SK-N-SH treated with all-trans-retinoic acid at 6 μM for 48 hours (cell line): ENCODE measurements around the gene PGBD4.

Experiments used
- ATAC-seq: fragments of 200-7000 bp; cut with Tn5 transposase; 3 replicates; pipeline ENCODE4 v1.9.1; 2020; ENCODE audit warnings: mild to moderate bottlenecking, moderate library complexity
- ARNTL ChIP-seq: fragments of 450-650 bp; formaldehyde crosslinking; IDR thresholded peaks from 2 replicates; pipeline ENCODE4 v1.5.0; 2020; ENCODE audit warnings: low read depth, mild to moderate bottlenecking, moderate library complexity, borderline replicate concordance
- BACH2 ChIP-seq: fragments of 250-450 bp; sonication (Bioruptor Pico); IDR thresholded peaks from 2 replicates; pipeline ENCODE4 v1.9.0; 2021; ENCODE audit warnings: mild to moderate bottlenecking, borderline replicate concordance
- CSDC2 ChIP-seq: fragments of 250-450 bp; sonication (Bioruptor Pico); IDR thresholded peaks from 2 replicates; pipeline ENCODE4 v1.5.0; 2020; ENCODE audit warnings: mild to moderate bottlenecking, moderate library complexity
- ESRRG ChIP-seq: fragments of 250-450 bp; sonication (Bioruptor Pico); IDR thresholded peaks from 2 replicates; pipeline ENCODE4 v1.6.1; 2021; ENCODE audit warnings: mild to moderate bottlenecking
- OSR1 ChIP-seq: fragments of 250-450 bp; sonication (Bioruptor Pico); IDR thresholded peaks from 2 replicates; pipeline ENCODE4 v1.8.0; 2022; ENCODE audit warnings: moderate library complexity, mild to moderate bottlenecking, inconsistent platforms
- POU6F1 ChIP-seq: fragments of 250-450 bp; sonication (Bioruptor Pico); IDR thresholded peaks from 2 replicates; pipeline ENCODE4 v1.8.0; 2021; ENCODE audit warnings: low read depth, mild to moderate bottlenecking, moderate library complexity, borderline replicate concordance
- PPARA ChIP-seq: fragments of 250-450 bp; sonication (Bioruptor Pico); IDR thresholded peaks from 2 replicates; pipeline ENCODE4 v1.5.0; 2020; ENCODE audit warnings: mild to moderate bottlenecking, borderline replicate concordance
- RARB ChIP-seq: fragments of 250-450 bp; sonication (Bioruptor Pico); IDR thresholded peaks from 2 replicates; pipeline ENCODE4 v1.8.0; 2021; ENCODE audit warnings: mild to moderate bottlenecking, moderate library complexity
- SNAI2 ChIP-seq: fragments of 250-450 bp; sonication (Bioruptor Pico); IDR thresholded peaks from 2 replicates; pipeline ENCODE4 v1.5.0; 2020; ENCODE audit warnings: mild to moderate bottlenecking, moderate library complexity
- TCF4 ChIP-seq: fragments of 250-450 bp; sonication (Bioruptor Pico); IDR thresholded peaks from 2 replicates; pipeline ENCODE4 v1.8.0; 2021; ENCODE audit warnings: mild to moderate bottlenecking, moderate library complexity, borderline replicate concordance
- TOX ChIP-seq: fragments of 250-450 bp; sonication (Bioruptor Pico); IDR thresholded peaks from 2 replicates; pipeline ENCODE4 v1.8.0; 2021; ENCODE audit warnings: mild to moderate bottlenecking, moderate library complexity, borderline replicate concordance
- TSHZ2 ChIP-seq: fragments of 250-450 bp; sonication (Bioruptor Pico); IDR thresholded peaks from 2 replicates; pipeline ENCODE4 v1.5.0; 2020; ENCODE audit warnings: mild to moderate bottlenecking, moderate library complexity
- ZC3H10 ChIP-seq: fragments of 250-450 bp; sonication (Bioruptor Pico); IDR thresholded peaks from 2 replicates; pipeline ENCODE4 v1.5.1; 2021; ENCODE audit warnings: mild to moderate bottlenecking, moderate library complexity
- ZFP3 ChIP-seq: fragments of 250-450 bp; sonication (Bioruptor Pico); IDR thresholded peaks from 2 replicates; pipeline ENCODE4 v1.5.0; 2020; ENCODE audit warnings: mild to moderate bottlenecking, moderate library complexity
- ZFP30 ChIP-seq: fragments of 450-650 bp; formaldehyde crosslinking; IDR thresholded peaks from 2 replicates; pipeline ENCODE4 v1.5.0; 2022; ENCODE audit warnings: mild to moderate bottlenecking, moderate library complexity
- ZNF565 ChIP-seq: fragments of 450-650 bp; formaldehyde crosslinking; conservative IDR thresholded peaks from 2 replicates; pipeline ENCODE4 v1.5.0; 2020; ENCODE audit warnings: low read depth, mild to moderate bottlenecking, moderate library complexity
- ZNF70 ChIP-seq: fragments of 450-650 bp; formaldehyde crosslinking; IDR thresholded peaks from 2 replicates; pipeline ENCODE4 v1.5.0; 2020; ENCODE audit warnings: mild to moderate bottlenecking, moderate library complexity
- ZNF8 ChIP-seq: fragments of 450-650 bp; formaldehyde crosslinking; IDR thresholded peaks from 2 replicates; pipeline ENCODE4 v1.5.0; 2020; ENCODE audit warnings: mild to moderate bottlenecking, moderate library complexity
- TF ChIP-seq, protein P1 (sequence below): fragments of 250-450 bp; sonication (Bioruptor Pico); IDR thresholded peaks from 2 replicates; pipeline ENCODE4 v1.5.1; 2021; ENCODE audit warnings: mild to moderate bottlenecking, moderate library complexity
- TF ChIP-seq, protein P2 (sequence below): fragments of 250-450 bp; sonication (Bioruptor Pico); IDR thresholded peaks from 2 replicates; pipeline ENCODE4 v1.5.1; 2020; ENCODE audit warnings: low read depth, mild to moderate bottlenecking, moderate library complexity
- TF ChIP-seq, protein P3 (sequence below): fragments of 250-450 bp; sonication (Bioruptor Pico); IDR thresholded peaks from 2 replicates; pipeline ENCODE4 v1.8.0; 2020; ENCODE audit warnings: mild to moderate bottlenecking, moderate library complexity, borderline replicate concordance

The PGBD4 gene

GRCh38 chr15:34064438-34064837 is 37.4 kb upstream of the PGBD4 start:
- ATAC-seq: no peak
- TF ChIP-seq, protein P1, sequence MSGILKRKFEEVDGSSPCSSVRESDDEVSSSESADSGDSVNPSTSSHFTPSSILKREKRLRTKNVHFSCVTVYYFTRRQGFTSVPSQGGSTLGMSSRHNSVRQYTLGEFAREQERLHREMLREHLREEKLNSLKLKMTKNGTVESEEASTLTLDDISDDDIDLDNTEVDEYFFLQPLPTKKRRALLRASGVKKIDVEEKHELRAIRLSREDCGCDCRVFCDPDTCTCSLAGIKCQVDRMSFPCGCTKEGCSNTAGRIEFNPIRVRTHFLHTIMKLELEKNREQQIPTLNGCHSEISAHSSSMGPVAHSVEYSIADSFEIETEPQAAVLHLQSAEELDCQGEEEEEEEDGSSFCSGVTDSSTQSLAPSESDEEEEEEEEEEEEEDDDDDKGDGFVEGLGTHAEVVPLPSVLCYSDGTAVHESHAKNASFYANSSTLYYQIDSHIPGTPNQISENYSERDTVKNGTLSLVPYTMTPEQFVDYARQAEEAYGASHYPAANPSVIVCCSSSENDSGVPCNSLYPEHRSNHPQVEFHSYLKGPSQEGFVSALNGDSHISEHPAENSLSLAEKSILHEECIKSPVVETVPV: no peak
- TF ChIP-seq POU6F1 (CRISPR knock-in tag) (no peak), TOX (no peak), ESRRG (CRISPR knock-in tag) (no peak), ZFP3 (CRISPR knock-in tag) (no peak), CSDC2 (CRISPR knock-in tag) (no peak), ZFP30 (CRISPR knock-in tag) (no peak)
- TF ChIP-seq, protein P2, sequence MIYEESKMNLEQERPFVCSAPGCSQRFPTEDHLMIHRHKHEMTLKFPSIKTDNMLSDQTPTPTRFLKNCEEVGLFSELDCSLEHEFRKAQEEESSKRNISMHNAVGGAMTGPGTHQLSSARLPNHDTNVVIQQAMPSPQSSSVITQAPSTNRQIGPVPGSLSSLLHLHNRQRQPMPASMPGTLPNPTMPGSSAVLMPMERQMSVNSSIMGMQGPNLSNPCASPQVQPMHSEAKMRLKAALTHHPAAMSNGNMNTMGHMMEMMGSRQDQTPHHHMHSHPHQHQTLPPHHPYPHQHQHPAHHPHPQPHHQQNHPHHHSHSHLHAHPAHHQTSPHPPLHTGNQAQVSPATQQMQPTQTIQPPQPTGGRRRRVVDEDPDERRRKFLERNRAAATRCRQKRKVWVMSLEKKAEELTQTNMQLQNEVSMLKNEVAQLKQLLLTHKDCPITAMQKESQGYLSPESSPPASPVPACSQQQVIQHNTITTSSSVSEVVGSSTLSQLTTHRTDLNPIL (CRISPR knock-in tag): no peak

- no peak for TF ChIP-seq TSHZ2 (CRISPR knock-in tag)
- no peak for TF ChIP-seq RARB (CRISPR knock-in tag)
- no peak for TF ChIP-seq ZFP30 (CRISPR knock-in tag)
- no peak for TF ChIP-seq BACH2
- no peak for TF ChIP-seq PPARA (CRISPR knock-in tag)
- TF ChIP-seq ARNTL: no peak
- TF ChIP-seq, protein P1: no peak
- no peak for ATAC-seq
These were observed 36.6 kb upstream of the PGBD4 start for GRCh38 chr15:34065261-34065660.

DNA sequence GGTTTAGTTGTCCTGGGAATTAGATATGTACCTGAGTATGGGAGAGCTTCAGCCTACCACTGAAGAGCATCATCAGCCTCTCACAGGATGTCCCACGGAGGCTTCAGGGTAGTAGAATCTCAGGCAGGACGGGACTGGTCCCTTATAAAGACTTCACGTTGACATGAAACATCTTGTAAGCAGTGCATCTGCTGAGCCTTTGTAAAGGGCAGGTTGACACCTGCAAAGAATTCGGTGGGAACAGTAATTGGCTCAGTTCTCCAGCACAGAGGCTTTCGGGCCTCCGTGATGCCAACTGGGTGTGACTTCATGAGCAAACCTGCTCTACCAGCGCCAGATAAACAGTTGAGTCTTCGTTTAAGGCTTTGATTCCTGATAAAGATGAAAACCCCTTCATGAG is 35.9 kb upstream of the PGBD4 start:
- ATAC-seq: no peak
- no peak for TF ChIP-seq CSDC2 (CRISPR knock-in tag)
- TF ChIP-seq TCF4 (CRISPR knock-in tag): no peak
- TF ChIP-seq PPARA (CRISPR knock-in tag): no peak
- TF ChIP-seq ZNF8: no peak
- TF ChIP-seq TSHZ2 (CRISPR knock-in tag): no peak
- no peak for TF ChIP-seq BACH2
- TF ChIP-seq POU6F1 (CRISPR knock-in tag): no peak
- no peak for TF ChIP-seq RARB (CRISPR knock-in tag)
- TF ChIP-seq, protein P2 (CRISPR knock-in tag): no peak
- no peak for TF ChIP-seq OSR1 (CRISPR knock-in tag)
- no peak for TF ChIP-seq ZFP3 (CRISPR knock-in tag)
- TF ChIP-seq SNAI2: no peak
- TF ChIP-seq, protein P3, sequence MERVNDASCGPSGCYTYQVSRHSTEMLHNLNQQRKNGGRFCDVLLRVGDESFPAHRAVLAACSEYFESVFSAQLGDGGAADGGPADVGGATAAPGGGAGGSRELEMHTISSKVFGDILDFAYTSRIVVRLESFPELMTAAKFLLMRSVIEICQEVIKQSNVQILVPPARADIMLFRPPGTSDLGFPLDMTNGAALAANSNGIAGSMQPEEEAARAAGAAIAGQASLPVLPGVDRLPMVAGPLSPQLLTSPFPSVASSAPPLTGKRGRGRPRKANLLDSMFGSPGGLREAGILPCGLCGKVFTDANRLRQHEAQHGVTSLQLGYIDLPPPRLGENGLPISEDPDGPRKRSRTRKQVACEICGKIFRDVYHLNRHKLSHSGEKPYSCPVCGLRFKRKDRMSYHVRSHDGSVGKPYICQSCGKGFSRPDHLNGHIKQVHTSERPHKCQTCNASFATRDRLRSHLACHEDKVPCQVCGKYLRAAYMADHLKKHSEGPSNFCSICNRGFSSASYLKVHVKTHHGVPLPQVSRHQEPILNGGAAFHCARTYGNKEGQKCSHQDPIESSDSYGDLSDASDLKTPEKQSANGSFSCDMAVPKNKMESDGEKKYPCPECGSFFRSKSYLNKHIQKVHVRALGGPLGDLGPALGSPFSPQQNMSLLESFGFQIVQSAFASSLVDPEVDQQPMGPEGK (CRISPR knock-in tag): no peak
- no peak for TF ChIP-seq ZNF70 (CRISPR knock-in tag)
- no peak for TF ChIP-seq ZC3H10
- no peak for TF ChIP-seq ZNF565 (CRISPR knock-in tag)
